SU-DHL-6 (cell line): ENCODE data around the gene HHAT.

Experiments used
- H2AFZ ChIP-seq: fragments of 200-600 bp; sonication (generic); 2 replicates; pipeline ENCODE4 v1.6.1; 2014; ENCODE audit warnings: low read depth, mild to moderate bottlenecking, moderate library complexity, mixed read lengths, antibody characterized with exemption, low read length; ENCODE audit not compliant: severe bottlenecking
- H3F3A ChIP-seq: fragments of 200-600 bp; shearing (Covaris generic); 2 replicates; pipeline ENCODE4 v1.6.0; 2016; ENCODE audit warnings: antibody characterized with exemption, mild to moderate bottlenecking; ENCODE audit not compliant: insufficient read depth
- H3K27ac ChIP-seq: fragments of 200-600 bp; sonication (generic); 2 replicates; pipeline ENCODE4 v1.5.1; 2016; ENCODE audit warnings: low read depth, mild to moderate bottlenecking, low read length, moderate library complexity, mixed read lengths
- H3K27me3 ChIP-seq: fragments of 200-600 bp; sonication (generic), shearing (Covaris generic); 2 replicates; pipeline ENCODE4 v1.6.0; 2014; ENCODE audit warnings: mild to moderate bottlenecking, low read length
- H3K36me3 ChIP-seq: fragments of 200-600 bp; sonication (generic); 2 replicates; pipeline ENCODE4 v1.6.1; 2014; ENCODE audit warnings: mild to moderate bottlenecking, low read length, mixed read lengths
- H3K4me2 ChIP-seq: fragments of 300-600, 200-600 bp; shearing (Covaris generic), sonication (generic); 2 replicates; pipeline ENCODE4 v1.6.0; 2014; ENCODE audit warnings: low read length, low read depth, mild to moderate bottlenecking; ENCODE audit not compliant: poor library complexity, severe bottlenecking
- H3K4me3 ChIP-seq: fragments of 200-600 bp; sonication (generic); 2 replicates; pipeline ENCODE4 v1.5.1; 2014; ENCODE audit warnings: antibody characterized with exemption, low read length, mild to moderate bottlenecking, mixed read lengths; ENCODE audit not compliant: insufficient read depth, poor library complexity, severe bottlenecking
- H3K79me2 ChIP-seq: fragments of 200-600 bp; sonication (generic); 2 replicates; pipeline ENCODE4 v1.6.1; 2014; ENCODE audit warnings: mild to moderate bottlenecking, low read length, moderate library complexity; ENCODE audit not compliant: insufficient read depth
- H3K9ac ChIP-seq: fragments of 200-600 bp; sonication (generic); 2 replicates; pipeline ENCODE4 v1.7.0; 2014; ENCODE audit warnings: mild to moderate bottlenecking, low read length
- H3K9me2 ChIP-seq: fragments of 200-600 bp; sonication (generic); replicated peaks from 2 replicates; pipeline ENCODE4 v1.6.1; 2014; ENCODE audit warnings: low read length; ENCODE audit not compliant: insufficient read depth
- H3K9me3 ChIP-seq: fragments of 200-600 bp; sonication (generic); 2 replicates; pipeline ENCODE4 v1.6.1; 2014; ENCODE audit warnings: low read length, mixed read lengths; ENCODE audit not compliant: insufficient read depth
- H4K20me1 ChIP-seq: fragments of 200-600 bp; sonication (generic); 2 replicates; pipeline ENCODE4 v1.6.1; 2014; ENCODE audit warnings: low read depth, mild to moderate bottlenecking, antibody characterized with exemption, low read length, moderate library complexity, mixed read lengths
- EZH2phosphoT487 ChIP-seq: fragments of 200-600 bp; sonication (generic), shearing (Covaris generic); conservative IDR thresholded peaks from 2 replicates; pipeline ENCODE4 v1.6.1; 2018; ENCODE audit warnings: mild to moderate bottlenecking, antibody characterized with exemption, low read length, moderate library complexity, mixed read lengths
- TF ChIP-seq, protein P1 (sequence below): fragments of 200-600 bp; sonication (generic); IDR thresholded peaks from one replicate; pipeline ENCODE4 v1.5.1; 2017; ENCODE audit warnings: antibody characterized with exemption, mild to moderate bottlenecking, low read length, moderate library complexity; ENCODE audit not compliant: insufficient read depth, poor library complexity, severe bottlenecking

Gene HHAT

GRCh38 chr1:210723646-210724045 is 394.9 kb downstream of the HHAT start:
- H3K36me3 ChIP-seq: no peaks in the 10 kb centered on the region
- TF ChIP-seq, protein P1, sequence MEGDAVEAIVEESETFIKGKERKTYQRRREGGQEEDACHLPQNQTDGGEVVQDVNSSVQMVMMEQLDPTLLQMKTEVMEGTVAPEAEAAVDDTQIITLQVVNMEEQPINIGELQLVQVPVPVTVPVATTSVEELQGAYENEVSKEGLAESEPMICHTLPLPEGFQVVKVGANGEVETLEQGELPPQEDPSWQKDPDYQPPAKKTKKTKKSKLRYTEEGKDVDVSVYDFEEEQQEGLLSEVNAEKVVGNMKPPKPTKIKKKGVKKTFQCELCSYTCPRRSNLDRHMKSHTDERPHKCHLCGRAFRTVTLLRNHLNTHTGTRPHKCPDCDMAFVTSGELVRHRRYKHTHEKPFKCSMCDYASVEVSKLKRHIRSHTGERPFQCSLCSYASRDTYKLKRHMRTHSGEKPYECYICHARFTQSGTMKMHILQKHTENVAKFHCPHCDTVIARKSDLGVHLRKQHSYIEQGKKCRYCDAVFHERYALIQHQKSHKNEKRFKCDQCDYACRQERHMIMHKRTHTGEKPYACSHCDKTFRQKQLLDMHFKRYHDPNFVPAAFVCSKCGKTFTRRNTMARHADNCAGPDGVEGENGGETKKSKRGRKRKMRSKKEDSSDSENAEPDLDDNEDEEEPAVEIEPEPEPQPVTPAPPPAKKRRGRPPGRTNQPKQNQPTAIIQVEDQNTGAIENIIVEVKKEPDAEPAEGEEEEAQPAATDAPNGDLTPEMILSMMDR: no peak
- TF ChIP-seq EZH2phosphoT487: no peak
- no peaks in the 10 kb centered on the region for H3K27me3 ChIP-seq
- no peaks in the 10 kb centered on the region for H3F3A ChIP-seq
- H3K9ac ChIP-seq: no peak overlapping the region
- H3K79me2 ChIP-seq: no peaks in the 10 kb centered on the region
- H3K4me3 ChIP-seq: no peak overlapping the region
- no peak overlapping the region for H3K4me2 ChIP-seq
- no peak overlapping the region for H2AFZ ChIP-seq
- H4K20me1 ChIP-seq: no peaks in the 10 kb centered on the region
- H3K27ac ChIP-seq: no peak overlapping the region
- H3K9me3 ChIP-seq: no peaks in the 10 kb centered on the region
- no peaks in the 10 kb centered on the region for H3K9me2 ChIP-seq

GRCh38 chr1:210724768-210725167 is 396.1 kb downstream of the HHAT start:
- H3F3A ChIP-seq: no peaks in the 10 kb centered on the region
- no peak overlapping the region for H3K4me3 ChIP-seq
- no peaks in the 10 kb centered on the region for H4K20me1 ChIP-seq
- TF ChIP-seq EZH2phosphoT487: no peak
- TF ChIP-seq, protein P1: no peak
- no peak overlapping the region for H2AFZ ChIP-seq
- no peaks in the 10 kb centered on the region for H3K79me2 ChIP-seq
- H3K9ac ChIP-seq: no peak overlapping the region
- no peak overlapping the region for H3K27ac ChIP-seq
- no peak overlapping the region for H3K4me2 ChIP-seq
- H3K9me3 ChIP-seq: no peaks in the 10 kb centered on the region
- H3K36me3 ChIP-seq: no peaks in the 10 kb centered on the region
- no peaks in the 10 kb centered on the region for H3K9me2 ChIP-seq
- no peaks in the 10 kb centered on the region for H3K27me3 ChIP-seq
